Skeletal muscle satellite cell (primary cell): Measurements from ENCODE around the gene CAMK2N1.

Source experiments
- H3K27me3 ChIP-seq: 2 replicates; pipeline ENCODE4 v1.7.0; 2013; ENCODE audit warnings: low read length; ENCODE audit not compliant: control insufficient read depth, insufficient read depth
- H3K36me3 ChIP-seq: 2 replicates; pipeline ENCODE4 v1.7.0; 2013; ENCODE audit warnings: mild to moderate bottlenecking, control low read depth, low read length; ENCODE audit not compliant: insufficient read depth
- H3K4me1 ChIP-seq: 2 replicates; pipeline ENCODE4 v1.7.0; 2013; ENCODE audit warnings: low read length; ENCODE audit not compliant: control insufficient read depth, insufficient read depth
- H3K4me2 ChIP-seq: 2 replicates; pipeline ENCODE4 v1.7.0; 2013; ENCODE audit warnings: mild to moderate bottlenecking, low read length
- H3K4me3 ChIP-seq: 2 replicates; pipeline ENCODE4 v1.7.0; 2013; ENCODE audit warnings: low read length
- H3K9ac ChIP-seq: 2 replicates; pipeline ENCODE4 v1.7.0; 2013; ENCODE audit warnings: mild to moderate bottlenecking, low read depth, low read length, moderate library complexity
- H3K9me3 ChIP-seq: replicated peaks from 2 replicates; pipeline ENCODE4 v1.7.0; 2013; ENCODE audit warnings: mild to moderate bottlenecking, control low read depth, low read length

Gene CAMK2N1

DNA sequence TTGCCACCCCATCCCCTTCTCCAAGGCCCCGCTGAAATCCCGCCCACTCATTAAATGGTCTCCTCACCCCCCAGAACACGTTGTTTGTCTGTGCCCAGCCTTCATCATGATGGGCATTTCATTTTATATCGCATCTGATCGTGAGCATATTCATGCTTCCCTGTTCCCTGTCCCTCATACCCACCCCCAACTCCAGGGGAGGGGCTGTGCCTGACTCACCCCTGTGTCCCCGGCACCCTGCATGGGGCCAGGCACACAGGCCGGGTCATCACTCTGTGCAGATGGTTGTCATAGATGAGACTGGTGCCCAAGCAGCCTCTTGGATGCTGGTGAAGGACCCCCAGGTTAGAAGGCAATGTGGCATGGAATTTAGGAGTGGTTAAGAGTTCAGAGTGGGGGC is 11.0 kb downstream of the CAMK2N1 start:
- Histone ChIP-seq H3K9ac (no peak overlapping the region), H3K36me3 (no peaks in the 10 kb centered on the region), H3K4me2 (no peak overlapping the region), H3K4me3 (no peak overlapping the region), H3K27me3 (no peaks in the 10 kb centered on the region), H3K9me3 (no peaks in the 10 kb centered on the region), H3K4me1 (peaks cover 44% of the 10 kb centered on the region)

DNA sequence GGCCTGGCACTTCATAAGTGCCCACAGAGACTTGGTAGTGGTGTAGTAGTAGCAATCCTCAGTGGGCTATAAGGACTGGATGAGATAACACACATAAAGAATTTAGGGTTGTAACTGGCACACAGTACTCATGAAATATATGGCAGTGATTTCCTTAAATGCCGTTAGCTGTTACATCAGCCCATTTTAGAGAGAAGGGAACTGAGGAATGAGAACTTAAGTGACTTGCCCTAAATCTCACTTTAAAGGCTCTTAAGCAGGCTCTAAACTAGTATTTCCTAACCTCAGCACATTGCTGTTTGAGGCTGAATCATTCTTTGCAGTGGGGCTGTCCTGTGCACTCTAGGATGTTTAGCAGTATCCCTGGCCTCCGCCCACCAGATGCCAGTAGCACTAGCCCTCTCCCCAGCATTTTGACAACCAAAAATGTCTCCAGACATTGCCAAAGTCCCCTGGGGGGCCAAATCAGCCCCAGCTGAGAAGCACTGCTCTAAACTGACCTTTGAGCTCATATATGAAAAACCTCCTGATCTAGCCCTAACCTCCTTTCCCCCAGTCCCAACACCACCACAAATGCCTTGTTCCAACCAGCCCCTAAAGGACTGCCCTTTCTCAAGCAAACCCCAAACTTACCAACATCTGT is 11.6 kb downstream of the CAMK2N1 start:
- H3K27me3 ChIP-seq: no peaks in the 10 kb centered on the region
- H3K4me1 ChIP-seq: peaks cover 44% of the 10 kb centered on the region
- no peaks in the 10 kb centered on the region for H3K36me3 ChIP-seq
- no peak overlapping the region for H3K9ac ChIP-seq
- no peak overlapping the region for H3K4me2 ChIP-seq
- no peaks in the 10 kb centered on the region for H3K9me3 ChIP-seq
- no peak overlapping the region for H3K4me3 ChIP-seq

GRCh38 chr1:20473894-20474293 is 12.1 kb downstream of the CAMK2N1 start:
- Histone ChIP-seq H3K4me3 (no peak overlapping the region), H3K36me3 (no peaks in the 10 kb centered on the region), H3K9ac (no peak overlapping the region), H3K4me1 (peaks cover 42% of the 10 kb centered on the region), H3K27me3 (no peaks in the 10 kb centered on the region), H3K4me2 (no peak overlapping the region), H3K9me3 (no peaks in the 10 kb centered on the region)

DNA sequence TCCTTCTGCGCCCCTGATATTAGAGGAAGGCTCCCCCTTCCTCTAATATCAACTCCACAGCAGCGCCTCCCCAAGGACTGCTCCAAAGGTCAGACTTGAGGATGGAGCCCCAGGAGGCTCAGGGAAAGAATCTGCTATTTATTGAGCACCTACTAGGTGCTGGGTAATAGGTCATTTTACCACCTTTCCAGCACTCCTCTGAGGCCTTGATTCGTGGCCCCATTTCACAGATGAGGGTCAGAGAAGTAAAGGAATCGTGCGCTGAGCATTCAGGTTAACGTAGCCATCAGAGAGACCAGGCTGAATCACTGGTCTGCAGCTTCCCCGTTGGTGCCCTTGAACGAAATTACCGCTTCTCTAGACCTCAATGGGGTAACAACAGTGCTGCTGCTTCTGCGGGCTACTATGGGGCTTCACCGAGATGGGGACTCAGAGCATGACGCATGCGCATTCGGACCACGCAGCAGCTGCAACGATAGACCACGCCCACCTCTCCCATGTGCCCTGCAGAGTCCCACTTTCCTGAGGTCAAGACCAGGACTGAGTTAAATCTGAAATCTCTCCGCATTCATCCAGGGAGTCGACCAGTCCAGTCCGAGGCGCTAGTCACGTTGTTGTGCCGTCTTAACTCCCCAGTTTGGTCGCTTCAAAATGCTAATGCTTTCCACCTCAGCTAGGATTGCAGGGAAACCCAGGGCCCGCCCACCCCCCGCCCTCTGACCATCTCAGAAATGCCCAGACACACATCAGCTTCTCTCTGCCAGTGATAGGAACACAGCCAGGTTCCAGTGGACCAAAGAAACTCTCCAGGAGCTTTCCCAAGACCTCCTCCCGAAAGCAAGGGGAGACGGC is 12.9 kb downstream of the CAMK2N1 start:
- no peak overlapping the region for H3K9ac ChIP-seq
- no peak overlapping the region for H3K4me3 ChIP-seq
- H3K9me3 ChIP-seq: no peaks in the 10 kb centered on the region
- H3K27me3 ChIP-seq: peaks cover 5% of the 10 kb centered on the region
- H3K4me1 ChIP-seq: peaks cover 34% of the 10 kb centered on the region
- H3K4me2 ChIP-seq: peak overlapping the region; percentile 59
- no peaks in the 10 kb centered on the region for H3K36me3 ChIP-seq

DNA sequence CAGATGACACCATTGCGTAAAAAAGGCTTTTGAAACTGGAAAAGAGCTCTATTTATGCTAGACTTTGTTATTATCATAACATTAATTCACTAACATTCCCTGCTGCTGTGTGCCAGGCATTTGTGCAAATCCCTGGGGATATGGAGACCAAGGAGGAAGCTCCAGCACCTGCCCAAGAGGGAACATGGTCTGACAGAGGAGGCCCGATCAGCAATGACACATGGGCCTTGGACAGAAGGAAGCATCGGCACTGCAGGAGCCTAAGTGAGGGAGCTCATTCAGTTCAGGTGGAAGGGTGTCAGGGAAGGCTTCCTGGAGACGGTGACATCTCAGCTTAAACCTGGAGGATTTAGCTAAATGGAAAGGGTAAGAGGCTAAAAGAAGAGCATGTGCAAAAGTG is 13.9 kb downstream of the CAMK2N1 start:
- H3K4me2 ChIP-seq: no peak overlapping the region
- no peak overlapping the region for H3K9ac ChIP-seq
- H3K4me3 ChIP-seq: no peak overlapping the region
- H3K4me1 ChIP-seq: peaks cover 24% of the 10 kb centered on the region
- H3K9me3 ChIP-seq: no peaks in the 10 kb centered on the region
- H3K36me3 ChIP-seq: no peaks in the 10 kb centered on the region
- H3K27me3 ChIP-seq: peaks cover 15% of the 10 kb centered on the region

DNA sequence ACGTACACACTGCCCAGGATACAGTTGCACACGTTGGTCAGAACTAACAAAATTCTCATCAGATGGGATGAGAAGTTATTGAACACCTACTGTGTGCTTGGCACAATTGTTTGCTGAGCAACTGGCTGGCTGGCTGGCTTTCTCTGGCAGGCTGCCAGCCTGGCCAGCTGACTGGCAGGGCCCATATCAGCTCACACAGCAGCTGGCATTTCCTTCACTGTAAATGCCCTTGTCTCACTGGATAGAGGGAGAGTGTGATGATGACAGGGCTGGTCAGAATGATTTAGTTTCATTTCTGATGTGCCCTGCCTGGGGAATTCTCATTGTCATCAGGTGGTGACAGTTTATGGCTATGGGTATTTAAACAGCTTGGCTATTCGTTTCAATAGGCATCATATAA is 15.8 kb downstream of the CAMK2N1 start:
- Histone ChIP-seq H3K4me2 (no peak overlapping the region), H3K4me3 (no peak overlapping the region), H3K27me3 (peaks cover 32% of the 10 kb centered on the region), H3K9me3 (no peaks in the 10 kb centered on the region), H3K4me1 (peaks cover 13% of the 10 kb centered on the region), H3K36me3 (no peaks in the 10 kb centered on the region), H3K9ac (no peak overlapping the region)

DNA sequence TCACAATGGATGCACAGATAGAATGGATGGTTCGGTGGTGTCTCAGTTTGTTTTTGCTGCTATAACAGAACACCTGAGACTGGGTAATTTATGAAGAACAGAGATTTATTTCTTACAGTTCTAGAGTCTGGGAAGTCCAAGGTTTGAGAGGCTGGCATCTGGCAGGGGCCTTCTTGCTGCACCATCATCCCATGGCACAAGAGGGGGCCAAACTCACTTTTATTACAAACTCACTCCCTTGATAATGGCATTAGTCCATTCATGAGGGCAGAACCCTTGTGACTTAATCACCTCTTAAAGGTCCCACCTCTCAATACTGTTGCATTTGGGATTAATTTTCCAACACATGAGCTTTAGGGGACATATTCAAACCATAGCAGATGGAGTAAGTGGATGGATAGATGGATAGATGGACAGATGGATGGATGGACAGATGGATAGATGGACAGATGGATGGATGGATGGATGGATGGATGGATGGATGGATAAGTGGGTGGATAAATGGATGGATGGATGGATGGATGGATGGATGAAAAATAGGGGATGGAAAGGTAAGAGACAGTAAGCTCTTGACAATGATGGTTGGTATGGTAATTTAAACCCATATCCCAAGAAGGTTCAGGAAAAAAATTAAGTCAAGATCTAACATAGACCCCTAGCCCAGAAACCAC is 16.5 kb downstream of the CAMK2N1 start:
- peaks cover 38% of the 10 kb centered on the region for H3K27me3 ChIP-seq
- peaks cover 8% of the 10 kb centered on the region for H3K4me1 ChIP-seq
- H3K4me2 ChIP-seq: no peak overlapping the region
- no peak overlapping the region for H3K9ac ChIP-seq
- H3K9me3 ChIP-seq: no peaks in the 10 kb centered on the region
- no peak overlapping the region for H3K4me3 ChIP-seq
- H3K36me3 ChIP-seq: no peaks in the 10 kb centered on the region

DNA sequence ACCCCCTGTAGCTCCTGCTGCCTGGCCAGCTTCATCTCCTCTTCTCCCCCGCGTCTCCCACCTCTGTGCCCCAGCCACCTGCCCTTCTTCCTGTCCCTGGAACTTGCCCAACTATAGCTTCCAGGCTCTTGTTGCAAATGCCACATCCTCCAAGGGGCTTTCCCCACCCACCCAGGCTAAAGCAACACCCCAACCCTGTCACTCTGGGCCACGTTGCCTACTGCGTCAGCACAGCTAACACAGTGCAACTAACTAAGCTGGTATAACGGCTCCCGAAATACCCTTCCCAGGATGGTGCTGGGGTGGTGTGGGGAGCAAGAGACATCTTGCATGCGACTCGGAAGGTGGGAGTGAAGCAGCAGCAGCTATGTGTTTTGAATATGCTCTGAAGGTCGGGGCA is 19.7 kb downstream of the CAMK2N1 start:
- Histone ChIP-seq H3K4me3 (no peak overlapping the region), H3K4me1 (peaks cover 4% of the 10 kb centered on the region), H3K27me3 (peaks cover 56% of the 10 kb centered on the region), H3K4me2 (no peak overlapping the region), H3K9me3 (no peaks in the 10 kb centered on the region), H3K36me3 (no peaks in the 10 kb centered on the region), H3K9ac (no peak overlapping the region)

- peaks cover 62% of the 10 kb centered on the region for H3K27me3 ChIP-seq
- no peak overlapping the region for H3K4me3 ChIP-seq
- no peaks in the 10 kb centered on the region for H3K36me3 ChIP-seq
- no peak overlapping the region for H3K9ac ChIP-seq
- no peaks in the 10 kb centered on the region for H3K9me3 ChIP-seq
- H3K4me1 ChIP-seq: no peaks in the 10 kb centered on the region
- no peak overlapping the region for H3K4me2 ChIP-seq
Observed at GRCh38 chr1:20465187-20465586, 20.8 kb downstream of the CAMK2N1 start.

- no peaks in the 10 kb centered on the region for H3K9me3 ChIP-seq
- no peak overlapping the region for H3K4me2 ChIP-seq
- no peaks in the 10 kb centered on the region for H3K4me1 ChIP-seq
- H3K9ac ChIP-seq: no peak overlapping the region
- H3K36me3 ChIP-seq: no peaks in the 10 kb centered on the region
- H3K27me3 ChIP-seq: peaks cover 74% of the 10 kb centered on the region
- no peak overlapping the region for H3K4me3 ChIP-seq
Observed at GRCh38 chr1:20463502-20463901, 22.5 kb downstream of the CAMK2N1 start.

DNA sequence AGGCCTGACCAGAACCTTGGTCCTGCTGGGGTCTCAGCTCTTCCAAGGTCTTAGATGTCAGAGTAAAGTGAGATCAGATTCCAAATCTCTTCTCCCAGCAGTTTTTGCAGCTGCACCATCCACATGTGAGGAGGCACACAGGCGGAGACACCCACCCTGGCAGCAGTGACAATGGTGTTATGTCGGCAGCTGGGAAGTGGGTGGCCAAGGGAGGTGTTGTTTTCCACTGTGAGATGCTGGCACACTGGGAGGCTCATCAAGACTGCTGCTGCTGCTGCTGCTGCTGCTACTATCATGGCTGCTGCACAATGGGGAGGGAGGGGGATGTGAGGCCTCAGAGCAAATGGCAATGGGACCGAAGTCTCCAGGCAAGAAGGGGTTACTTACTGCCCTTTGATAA is 23.6 kb downstream of the CAMK2N1 start:
- Histone ChIP-seq H3K36me3 (no peaks in the 10 kb centered on the region), H3K9ac (no peak overlapping the region), H3K4me2 (no peak overlapping the region), H3K27me3 (peaks cover 69% of the 10 kb centered on the region), H3K4me3 (no peak overlapping the region), H3K9me3 (no peaks in the 10 kb centered on the region), H3K4me1 (no peaks in the 10 kb centered on the region)
